IPS DF 19.7 (cell line): Measurements from ENCODE around the gene PTPRD.
A peak's percentile ranks its signal among the peaks of the same experiment; 100 is the strongest.

Experiments
- DNase-seq: peaks from one replicate; pipeline ENCODE4 v3.0.0-alpha.2; 2013; ENCODE audit warnings: low read depth, low spot score

Gene PTPRD

GRCh38 chr9:8534828-8535227, 2078.0 kb downstream of the PTPRD start:
- no peak for DNase-seq

GRCh38 chr9:8533681-8534080, 2079.1 kb downstream of the PTPRD start:
- DNase-seq, result no peak

GRCh38 chr9:8531826-8532415, 2080.9 kb downstream of the PTPRD start:
- no peak for DNase-seq

- no peak for DNase-seq
Measured at GRCh38 chr9:8521112-8521511, 2091.7 kb downstream of the PTPRD start.

GRCh38 chr9:8515748-8516147, 2097.1 kb downstream of the PTPRD start:
- DNase-seq, result no peak

GRCh38 chr9:8514760-8515159, 2098.0 kb downstream of the PTPRD start:
- DNase-seq, result peak; percentile 12

GRCh38 chr9:8508671-8509290, 2104.0 kb downstream of the PTPRD start:
- DNase-seq, result no peak

GRCh38 chr9:8494571-8494970, 2118.2 kb downstream of the PTPRD start:
- no peak for DNase-seq

- DNase-seq, result no peak
Measured at GRCh38 chr9:8492679-8493078, 2120.1 kb downstream of the PTPRD start.

GRCh38 chr9:8492024-8492423, 2120.8 kb downstream of the PTPRD start:
- DNase-seq, result peak; percentile 5

GRCh38 chr9:8491563-8491962, 2121.2 kb downstream of the PTPRD start:
- no peak for DNase-seq

- no peak for DNase-seq
Measured at GRCh38 chr9:8489835-8490234, 2123.0 kb downstream of the PTPRD start.

GRCh38 chr9:8486095-8486494, 2126.7 kb downstream of the PTPRD start:
- DNase-seq, result peak; percentile 15

GRCh38 chr9:8484597-8485191, 2128.1 kb downstream of the PTPRD start:
- no peak for DNase-seq

GRCh38 chr9:8477450-8477849, 2135.4 kb downstream of the PTPRD start:
- DNase-seq, result no peak

- no peak for DNase-seq
Measured at GRCh38 chr9:8474937-8475336, 2137.9 kb downstream of the PTPRD start.

GRCh38 chr9:8473244-8474020, 2139.4 kb downstream of the PTPRD start:
- DNase-seq, result no peak

GRCh38 chr9:8468045-8468637, 2144.7 kb downstream of the PTPRD start:
- DNase-seq, result no peak

- no peak for DNase-seq
Measured at GRCh38 chr9:8457816-8458215, 2155.0 kb downstream of the PTPRD start.

GRCh38 chr9:8457055-8457454, 2155.7 kb downstream of the PTPRD start:
- no peak for DNase-seq

- DNase-seq, result no peak
Measured at GRCh38 chr9:8456344-8456743, 2156.5 kb downstream of the PTPRD start.
